PC-3 (cell line): ENCODE measurements around the gene ADCY5. TPM values are rescaled to one million over a fixed set of nuclear protein-coding genes. Genes with fewer than 3 reads are reported as not detected.

Experiments used
- ATAC-seq: fragments of 200-7000 bp; cut with Tn5 transposase; 2 replicates; pipeline ENCODE4 v1.9.1; 2020; ENCODE audit warnings: mild to moderate bottlenecking, moderate library complexity
- BruUV-seq: library from RNA; stranded (reverse); fragments of 400-500 nt; replicated peaks from 2 replicates; lab custom pipeline; 2021; lab: Mats Ljungman, UMichigan
- CTCF ChIA-PET: fragments of 300-600 bp; sonication (Branson Sonifier 250); formaldehyde crosslinking; loops from one replicate; lab custom pipeline; 2022; ENCODE audit warnings: antibody characterized with exemption; lab: Charles Lee
- POLR2A ChIA-PET: fragments of 300-600 bp; sonication (Branson Sonifier 250); formaldehyde crosslinking; loops from one replicate; lab custom pipeline; 2022; ENCODE audit warnings: antibody characterized with exemption; ENCODE audit not compliant: unreplicated experiment; lab: Charles Lee
- DNase-seq: peaks from one replicate; pipeline ENCODE4 v3.0.0-alpha.2; 2015
- H2AFZ ChIP-seq: fragments of 300-600 bp; sonication (generic); 2 replicates; pipeline ENCODE4 v1.6.0; 2016; ENCODE audit warnings: antibody characterized with exemption, low read length
- H3F3A ChIP-seq: fragments of 300-600 bp; sonication (generic); one replicate; pipeline ENCODE4 v1.6.0; 2017; ENCODE audit warnings: antibody characterized with exemption, low read length, control low read depth, mild to moderate bottlenecking; ENCODE audit not compliant: unreplicated experiment
- H3K27ac ChIP-seq: fragments of 300-600 bp; sonication (generic); 2 replicates; pipeline ENCODE4 v1.5.1; 2016; ENCODE audit warnings: mild to moderate bottlenecking, low read length
- H3K27me3 ChIP-seq: fragments of 300-600 bp; sonication (generic); 2 replicates; pipeline ENCODE4 v1.6.1; 2016; ENCODE audit warnings: low read length, mixed read lengths
- H3K36me3 ChIP-seq: fragments of 300-600 bp; sonication (generic); 2 replicates; pipeline ENCODE4 v1.6.1; 2016; ENCODE audit warnings: low read depth, mixed run types, low read length, mixed read lengths
- H3K4me1 ChIP-seq: fragments of 300-600 bp; sonication (generic); 2 replicates; pipeline ENCODE4 v1.5.1; 2016; ENCODE audit warnings: low read length; ENCODE audit not compliant: insufficient read depth
- H3K4me2 ChIP-seq: fragments of 300-600 bp; sonication (generic); 2 replicates; pipeline ENCODE4 v1.6.0; 2016; ENCODE audit warnings: low read length
- H3K4me3 ChIP-seq: fragments of 300-600 bp; sonication (generic); 2 replicates; pipeline ENCODE4 v1.5.1; 2016; ENCODE audit warnings: mild to moderate bottlenecking, low read length, mixed read lengths
- H3K79me2 ChIP-seq: fragments of 300-600 bp; sonication (generic); 2 replicates; pipeline ENCODE4 v1.6.1; 2017; ENCODE audit warnings: low read length, mixed read lengths
- H3K9ac ChIP-seq: fragments of 300-600 bp; sonication (generic); 2 replicates; pipeline ENCODE4 v1.6.0; 2016; ENCODE audit warnings: mild to moderate bottlenecking, low read length
- H3K9me2 ChIP-seq: fragments of 300-600 bp; sonication (generic); replicated peaks from 2 replicates; pipeline ENCODE4 v1.6.1; 2016; ENCODE audit warnings: mixed run types, low read length, mixed read lengths
- H3K9me3 ChIP-seq: fragments of 300-600 bp; sonication (generic); 2 replicates; pipeline ENCODE4 v1.6.1; 2016; ENCODE audit warnings: low read length, mixed read lengths
- H4K20me1 ChIP-seq: fragments of 300-600 bp; sonication (generic); 2 replicates; pipeline ENCODE4 v1.6.1; 2016; ENCODE audit warnings: low read length, mixed read lengths
- EZH2 ChIP-seq: fragments of 300-600 bp; sonication (generic); IDR thresholded peaks from one replicate; pipeline ENCODE4 v1.6.1; 2017; ENCODE audit warnings: antibody characterized with exemption, mild to moderate bottlenecking, low read length; ENCODE audit not compliant: unreplicated experiment
- EZH2phosphoT487 ChIP-seq: fragments of 300-600 bp; sonication (generic); IDR thresholded peaks from 2 replicates; pipeline ENCODE4 v1.6.1; 2018; ENCODE audit warnings: mild to moderate bottlenecking, antibody characterized with exemption, low read length, borderline replicate concordance
- intact Hi-C: fragments of 100-400 bp; cut with micrococcal nuclease; formaldehyde crosslinking; loops from 2 replicates; pipeline ENCODE4 v1.9.0; 2023
- total RNA-seq: library from RNA; depleted of rRNA; stranded (reverse); fragments of >200 nt; gene quantifications from 2 replicates; pipeline ENCODE4 v1.2.3, GENCODE V29; 2014
- TF ChIP-seq, protein P1 (sequence below): fragments of 300-600 bp; sonication (generic); conservative IDR thresholded peaks from 2 replicates; pipeline ENCODE4 v1.5.1; 2017; ENCODE audit warnings: antibody characterized with exemption, low read depth, mild to moderate bottlenecking, low read length

ADCY5 gene
- total RNA-seq, 1 experiment from 2014 or later: not detected

DNA sequence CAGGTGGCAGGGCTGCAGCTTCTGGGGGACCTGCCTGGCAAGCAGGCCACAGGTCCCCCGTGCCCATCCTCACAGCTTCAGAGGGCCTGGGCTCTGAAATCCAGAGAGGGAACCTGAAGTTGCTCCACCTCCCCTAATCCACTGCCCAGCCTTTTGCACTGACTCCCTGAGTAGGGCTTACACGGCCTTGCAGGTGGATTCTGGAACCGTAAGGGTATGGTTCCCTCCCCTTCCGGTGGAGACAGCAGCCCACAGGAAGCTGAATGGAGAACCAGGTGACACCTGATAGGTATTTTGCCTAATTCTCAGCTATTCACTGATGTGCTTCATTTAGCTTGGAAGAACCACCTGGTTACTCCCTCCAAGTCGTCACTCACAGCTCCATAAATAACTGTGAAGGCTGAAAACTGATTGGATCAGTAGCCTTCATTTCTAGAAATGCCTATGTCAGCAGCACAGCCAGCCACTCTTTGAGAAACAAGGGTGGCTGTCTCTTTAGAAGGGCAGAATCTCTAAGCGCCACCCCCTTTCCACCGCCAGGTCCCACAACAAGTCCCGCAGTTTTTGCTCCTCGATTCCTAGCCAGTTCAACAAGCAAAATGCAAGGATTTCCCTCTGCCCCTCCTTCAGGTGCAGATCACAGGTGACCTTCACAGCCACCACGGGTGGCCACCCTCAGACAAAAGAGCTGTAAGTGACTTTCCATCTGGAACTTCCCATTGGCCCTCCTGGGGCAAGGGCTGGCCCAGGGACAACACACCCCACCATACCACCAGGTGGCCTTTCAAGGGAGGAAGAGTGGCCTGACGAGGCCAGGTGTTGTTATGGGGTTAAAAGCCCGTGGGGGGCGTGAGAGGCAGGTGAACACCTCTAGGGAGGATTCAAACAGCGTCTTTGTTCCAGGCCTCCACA, 134.3 kb downstream of the ADCY5 start:
- H3K9ac ChIP-seq: no peak overlapping the region
- intact Hi-C loops: no loop called here
- no peaks in the 10 kb centered on the region for H4K20me1 ChIP-seq
- no peaks in the 10 kb centered on the region for H3F3A ChIP-seq
- peaks cover 10% of the 10 kb centered on the region for H3K4me1 ChIP-seq
- H3K9me2 ChIP-seq: no peaks in the 10 kb centered on the region
- H3K27ac ChIP-seq: no peak overlapping the region
- no peak for DNase-seq
- H3K9me3 ChIP-seq: no peaks in the 10 kb centered on the region
- ATAC-seq: no peak
- H3K36me3 ChIP-seq: no peaks in the 10 kb centered on the region
- no TSS peak for BruUV-seq
- no peak overlapping the region for H3K4me2 ChIP-seq
- TF ChIP-seq EZH2phosphoT487: no peak
- TF ChIP-seq, protein P1, sequence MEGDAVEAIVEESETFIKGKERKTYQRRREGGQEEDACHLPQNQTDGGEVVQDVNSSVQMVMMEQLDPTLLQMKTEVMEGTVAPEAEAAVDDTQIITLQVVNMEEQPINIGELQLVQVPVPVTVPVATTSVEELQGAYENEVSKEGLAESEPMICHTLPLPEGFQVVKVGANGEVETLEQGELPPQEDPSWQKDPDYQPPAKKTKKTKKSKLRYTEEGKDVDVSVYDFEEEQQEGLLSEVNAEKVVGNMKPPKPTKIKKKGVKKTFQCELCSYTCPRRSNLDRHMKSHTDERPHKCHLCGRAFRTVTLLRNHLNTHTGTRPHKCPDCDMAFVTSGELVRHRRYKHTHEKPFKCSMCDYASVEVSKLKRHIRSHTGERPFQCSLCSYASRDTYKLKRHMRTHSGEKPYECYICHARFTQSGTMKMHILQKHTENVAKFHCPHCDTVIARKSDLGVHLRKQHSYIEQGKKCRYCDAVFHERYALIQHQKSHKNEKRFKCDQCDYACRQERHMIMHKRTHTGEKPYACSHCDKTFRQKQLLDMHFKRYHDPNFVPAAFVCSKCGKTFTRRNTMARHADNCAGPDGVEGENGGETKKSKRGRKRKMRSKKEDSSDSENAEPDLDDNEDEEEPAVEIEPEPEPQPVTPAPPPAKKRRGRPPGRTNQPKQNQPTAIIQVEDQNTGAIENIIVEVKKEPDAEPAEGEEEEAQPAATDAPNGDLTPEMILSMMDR: no peak
- TF ChIP-seq EZH2: no peak
- no peak overlapping the region for H3K4me3 ChIP-seq
- no peaks in the 10 kb centered on the region for H3K79me2 ChIP-seq
- H3K27me3 ChIP-seq: peaks cover 69% of the 10 kb centered on the region
- POLR2A ChIA-PET: no interaction called here
- no peak overlapping the region for H2AFZ ChIP-seq
- CTCF ChIA-PET: no interaction called here

GRCh38 chr3:123313889-123314288, 135.0 kb downstream of the ADCY5 start:
- ChIA-PET POLR2A (no interaction called here), CTCF (no interaction called here)
- Histone ChIP-seq H3K4me2 (no peak overlapping the region), H3K79me2 (no peaks in the 10 kb centered on the region), H3K9me3 (no peaks in the 10 kb centered on the region), H2AFZ (no peak overlapping the region), H3K9ac (no peak overlapping the region), H3K9me2 (no peaks in the 10 kb centered on the region), H3K27me3 (peaks cover 63% of the 10 kb centered on the region), H3K27ac (no peak overlapping the region), H3F3A (no peaks in the 10 kb centered on the region), H3K36me3 (no peaks in the 10 kb centered on the region), H4K20me1 (no peaks in the 10 kb centered on the region), H3K4me1 (peaks cover 10% of the 10 kb centered on the region), H3K4me3 (no peak overlapping the region)
- TF ChIP-seq EZH2phosphoT487: no peak
- no peak for TF ChIP-seq EZH2
- TF ChIP-seq, protein P1: no peak
- no TSS peak for BruUV-seq
- intact Hi-C loops: no loop called here
- ATAC-seq (no peak), DNase-seq (no peak)
